Upper lobe of left lung (tissue), 4 donors: ENCODE data around the gene CDX1.

Experiments used
- EP300 ChIP-seq, 4 donors: sonication (generic); formaldehyde crosslinking; IDR thresholded peaks; one replicate each; pipeline ENCODE4 v1.5.1; 2017; ENCODE audit warnings: antibody characterized with exemption in 4 of 4, control low read depth in 2 of 4
- POLR2A ChIP-seq, 4 donors: fragments of 450-650 bp; IDR thresholded peaks; one replicate each; pipeline ENCODE4 v1.5.1; 2016 to 2017; ENCODE audit warnings: antibody characterized with exemption in 4 of 4, mild to moderate bottlenecking in 2 of 4
- TF ChIP-seq, protein P1 (sequence below), 6 experiments: fragments of 450-650 bp in 4 of 6; fragments of 200-600 bp in 2 of 6; sonication (generic) in 2 of 6; IDR thresholded peaks; one replicate each; pipeline ENCODE4 v1.5.1; 2016 to 2019; ENCODE audit warnings: antibody characterized with exemption in 6 of 6

DNA sequence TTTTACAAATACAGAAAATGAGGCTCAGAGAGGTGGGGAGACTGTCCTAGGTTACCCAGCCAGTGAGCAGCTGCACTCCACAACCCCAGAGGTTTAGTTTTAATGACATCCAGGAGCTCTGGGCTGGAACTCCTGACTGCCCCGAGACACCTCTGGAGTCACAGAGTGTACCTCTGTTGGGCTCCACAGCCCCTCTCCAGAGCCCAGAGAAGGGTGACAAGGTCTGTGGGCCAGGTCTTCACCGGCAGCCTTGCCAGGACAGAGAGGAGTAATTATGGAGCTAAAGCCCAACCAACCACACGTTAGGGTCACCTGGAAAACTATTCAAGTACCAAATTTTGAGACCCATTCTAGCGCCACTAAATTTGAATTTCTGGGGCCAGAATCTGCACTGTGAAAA is 11.1 kb downstream of the CDX1 start:
- TF ChIP-seq, protein P1, sequence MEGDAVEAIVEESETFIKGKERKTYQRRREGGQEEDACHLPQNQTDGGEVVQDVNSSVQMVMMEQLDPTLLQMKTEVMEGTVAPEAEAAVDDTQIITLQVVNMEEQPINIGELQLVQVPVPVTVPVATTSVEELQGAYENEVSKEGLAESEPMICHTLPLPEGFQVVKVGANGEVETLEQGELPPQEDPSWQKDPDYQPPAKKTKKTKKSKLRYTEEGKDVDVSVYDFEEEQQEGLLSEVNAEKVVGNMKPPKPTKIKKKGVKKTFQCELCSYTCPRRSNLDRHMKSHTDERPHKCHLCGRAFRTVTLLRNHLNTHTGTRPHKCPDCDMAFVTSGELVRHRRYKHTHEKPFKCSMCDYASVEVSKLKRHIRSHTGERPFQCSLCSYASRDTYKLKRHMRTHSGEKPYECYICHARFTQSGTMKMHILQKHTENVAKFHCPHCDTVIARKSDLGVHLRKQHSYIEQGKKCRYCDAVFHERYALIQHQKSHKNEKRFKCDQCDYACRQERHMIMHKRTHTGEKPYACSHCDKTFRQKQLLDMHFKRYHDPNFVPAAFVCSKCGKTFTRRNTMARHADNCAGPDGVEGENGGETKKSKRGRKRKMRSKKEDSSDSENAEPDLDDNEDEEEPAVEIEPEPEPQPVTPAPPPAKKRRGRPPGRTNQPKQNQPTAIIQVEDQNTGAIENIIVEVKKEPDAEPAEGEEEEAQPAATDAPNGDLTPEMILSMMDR (IDR thresholded peaks at IDR 0.05), result no peak
- TF ChIP-seq EP300 (IDR thresholded peaks at IDR 0.05) (no peak), POLR2A (IDR thresholded peaks at IDR 0.05) (no peak)
